Measurements from ENCODE around the gene REST. TPM values are rescaled to one million over a fixed set of nuclear protein-coding genes. Genes with fewer than 3 reads are reported as not detected.

Gene REST
- total RNA-seq, 2 donors from 2014 or later = 26.2 to 27.9 TPM

Other genes starting within 250 kb of the REST start
- gene HOPX, start 226.6 kb upstream of the REST start, total RNA-seq = 10 to 100 TPM in 1 of 2 donors, 1 to 10 TPM in 1; 9.6 to 17.1 TPM
- 1 to 10 TPM in 1 of 2 donors, under 1 TPM in 1; 0.47 to 3.2 TPM for gene SPINK2, start 86.2 kb upstream of the REST start, total RNA-seq
- 1 to 10 TPM; 8.8 to 9.2 TPM for gene NOA1, start 69.7 kb downstream of the REST start, total RNA-seq
- gene POLR2B, start 71.0 kb downstream of the REST start, total RNA-seq = 10 to 100 TPM; 67.0 to 78.4 TPM
- 100 to 1,000 TPM; 580 to 792 TPM for gene IGFBP7, start 202.5 kb downstream of the REST start, total RNA-seq